CD4-positive, alpha-beta T cell treated with Interleukin-21 for 1 hour (primary cell): ENCODE results near the gene FBXL12.
"Not testable (repeated sequence)": the region's sequence is repeated elsewhere in the genome, so short reads cannot be mapped to it uniquely, and the experiment has no call there.

ENCODE experiments used
- DNase-seq: peaks from one replicate; pipeline ENCODE4 v3.0.0-alpha.2; 2020

FBXL12 gene

GRCh38 chr19:9838324-9838723, 19.4 kb upstream of the FBXL12 start:
- no peak for DNase-seq

GRCh38 chr19:9836021-9836420, 17.1 kb upstream of the FBXL12 start:
- DNase-seq = no peak

- no peak for DNase-seq
Observed at GRCh38 chr19:9835507-9835949, 16.6 kb upstream of the FBXL12 start.

- DNase-seq = peak; percentile 99
Observed at GRCh38 chr19:9834726-9835506, 16.0 kb upstream of the FBXL12 start, which contains the start of gene PIN1. Gene PIN1 (plus strand): TSS chr19:9835318. CDS start chr19:9835345, 27 bp downstream.

GRCh38 chr19:9834307-9834725, 15.4 kb upstream of the FBXL12 start:
- no peak for DNase-seq

- no peak for DNase-seq
Observed at GRCh38 chr19:9828551-9829063, 9.7 kb upstream of the FBXL12 start.

GRCh38 chr19:9827289-9828238, 8.7 kb upstream of the FBXL12 start, which contains the start of gene UBL5:
Gene UBL5 (plus strand): TSS chr19:9827918. CDS start chr19:9828338, 420 bp downstream.
- peak; percentile 92 for DNase-seq

- DNase-seq = no peak
Observed at GRCh38 chr19:9823816-9824215, 4.9 kb upstream of the FBXL12 start.

- DNase-seq = not testable (repeated sequence)
Observed at GRCh38 chr19:9820034-9820433, 1.2 kb upstream of the FBXL12 start.

- no peak for DNase-seq
Observed at GRCh38 chr19:9819596-9819909, 674 bp upstream of the FBXL12 start.

GRCh38 chr19:9818175-9818733, 625 bp downstream of the FBXL12 start:
- peak; percentile 7 for DNase-seq

- DNase-seq = no peak
Observed at GRCh38 chr19:9811139-9811538, 7.7 kb downstream of the FBXL12 start.

- peak; percentile 73 for DNase-seq
Observed at GRCh38 chr19:9808855-9809824, 9.7 kb downstream of the FBXL12 start.

- no peak for DNase-seq
Observed at GRCh38 chr19:9806803-9807202, 12.1 kb downstream of the FBXL12 start.

GRCh38 chr19:9801976-9802375, 16.9 kb downstream of the FBXL12 start:
- DNase-seq = no peak

GRCh38 chr19:9799162-9799561, 19.7 kb downstream of the FBXL12 start:
- no peak for DNase-seq

GRCh38 chr19:9797871-9798270, 21.0 kb downstream of the FBXL12 start:
- no peak for DNase-seq

- peak; percentile 95 for DNase-seq
Observed at GRCh38 chr19:9796113-9796773, 22.6 kb downstream of the FBXL12 start.

- peak; percentile 73 for DNase-seq
Observed at GRCh38 chr19:9793071-9793591, 25.7 kb downstream of the FBXL12 start.

GRCh38 chr19:9792206-9793070, 26.4 kb downstream of the FBXL12 start:
- DNase-seq = peak; percentile 95
